Activated CD4-positive, CD25-positive, alpha-beta regulatory T cell (primary cell): ENCODE results near the gene DDX21.
"Not testable (repeated sequence)": the region's sequence is repeated elsewhere in the genome, so short reads cannot be mapped to it uniquely, and the experiment has no call there.

Experiments
- DNase-seq, 4 experiments: peaks; one replicate each; lab custom pipeline; 2025; lab: John Stamatoyannopoulos, UW

The DDX21 gene

DNA sequence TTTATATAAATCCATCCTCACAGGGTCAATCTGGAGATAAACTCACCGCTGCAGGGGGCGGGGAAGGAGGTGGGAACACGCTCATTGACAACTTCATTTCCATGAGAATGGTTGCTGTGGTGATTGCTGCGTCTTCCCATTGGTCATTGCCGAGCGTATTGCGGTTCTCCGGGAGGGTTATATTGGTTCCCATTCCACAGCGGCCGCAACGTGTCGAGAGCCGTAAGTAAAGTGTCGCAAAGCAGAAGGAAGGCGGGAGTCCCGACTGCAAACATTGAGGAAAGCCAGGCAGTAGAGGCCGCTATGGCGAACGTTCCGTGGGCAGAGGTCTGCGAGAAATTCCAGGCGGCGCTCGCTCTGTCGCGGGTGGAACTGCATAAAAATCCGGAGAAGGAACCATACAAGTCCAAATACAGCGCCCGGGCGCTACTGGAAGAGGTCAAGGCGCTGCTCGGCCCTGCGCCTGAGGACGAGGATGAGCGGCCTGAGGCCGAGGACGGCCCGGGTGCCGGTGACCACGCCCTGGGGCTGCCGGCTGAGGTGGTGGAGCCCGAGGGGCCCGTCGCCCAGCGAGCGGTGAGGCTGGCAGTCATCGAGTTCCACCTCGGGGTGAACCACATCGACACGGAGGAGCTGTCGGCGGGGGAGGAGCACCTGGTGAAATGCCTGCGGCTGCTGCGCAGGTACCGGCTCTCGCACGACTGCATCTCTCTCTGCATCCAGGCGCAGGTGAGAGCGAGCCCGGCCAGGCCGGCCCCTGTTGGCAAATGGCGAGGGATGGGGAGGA lies 32.8 kb downstream of the DDX21 start, which contains the start of gene KIFBP:
TSS of gene KIFBP (plus strand) at position 274 of the 787 bp plus-strand sequence. CDS start at position 304, 30 bp downstream.
- DNase-seq, result peak; percentile 37 to 48 (median 44)

GRCh38 chr10:68989317-68989990 lies 33.5 kb downstream of the DDX21 start:
- DNase-seq, result no peak

DNA sequence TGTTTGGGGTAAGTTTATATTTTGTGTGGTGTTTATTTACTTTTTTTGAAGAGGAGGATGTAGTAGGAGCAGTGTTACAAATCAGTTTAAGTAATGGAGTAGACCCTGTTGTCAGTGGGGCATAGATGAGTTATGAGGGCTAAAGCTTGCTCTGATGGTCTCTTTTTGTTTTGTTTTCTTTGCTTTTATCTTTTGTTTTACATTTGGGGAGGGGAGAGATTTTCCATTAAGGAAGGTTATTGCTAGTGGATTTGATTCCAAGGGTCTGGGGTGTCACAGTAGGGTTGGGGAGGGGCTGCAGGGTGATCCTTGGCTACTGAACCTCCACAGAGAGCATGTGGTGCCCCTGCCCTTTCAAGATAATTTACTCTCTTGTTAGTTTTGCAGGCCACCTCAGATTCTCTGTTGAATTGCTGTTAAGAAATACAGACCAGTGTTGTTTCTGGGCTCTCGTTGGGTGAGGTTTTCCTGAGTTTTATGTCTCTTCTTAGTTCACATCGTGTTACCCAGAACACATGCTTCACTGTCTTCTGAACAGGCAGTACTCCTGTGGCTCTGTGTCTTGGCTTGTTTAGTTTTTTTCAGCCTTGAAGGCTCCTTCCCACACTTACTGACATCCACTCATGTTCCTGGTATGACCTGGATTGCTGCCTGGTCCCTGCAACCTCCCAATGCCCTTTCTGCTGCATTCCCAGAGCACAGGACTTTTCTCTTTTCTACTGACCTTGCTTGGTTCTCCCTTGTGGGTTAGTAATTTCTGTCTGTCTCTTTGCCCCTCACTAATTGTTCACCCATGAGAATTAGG lies 36.9 kb downstream of the DDX21 start:
- DNase-seq, result no peak

GRCh38 chr10:68997211-68997610 lies 41.2 kb downstream of the DDX21 start:
- no peak for DNase-seq

DNA sequence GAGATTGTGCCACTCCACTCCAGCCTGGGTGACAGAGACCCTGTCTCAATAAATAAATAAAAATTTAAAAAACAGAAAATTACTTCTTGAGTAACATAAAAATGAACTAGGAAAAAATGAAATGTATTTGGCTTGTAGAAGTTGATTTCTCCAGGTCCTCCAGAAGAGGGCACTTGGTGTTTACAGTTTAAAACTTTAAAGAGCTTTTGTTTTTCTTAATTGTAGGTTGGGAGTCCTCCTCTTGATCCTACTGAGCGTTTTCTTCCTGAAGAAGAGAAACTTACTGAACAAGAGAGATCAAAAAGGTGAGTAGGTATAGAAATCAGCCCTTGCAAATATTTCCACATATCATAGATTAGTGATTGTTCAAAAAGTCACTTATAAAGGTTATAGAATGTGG lies 48.9 kb downstream of the DDX21 start:
- no peak for DNase-seq

GRCh38 chr10:69005704-69006485 lies 49.9 kb downstream of the DDX21 start:
- no peak for DNase-seq

DNA sequence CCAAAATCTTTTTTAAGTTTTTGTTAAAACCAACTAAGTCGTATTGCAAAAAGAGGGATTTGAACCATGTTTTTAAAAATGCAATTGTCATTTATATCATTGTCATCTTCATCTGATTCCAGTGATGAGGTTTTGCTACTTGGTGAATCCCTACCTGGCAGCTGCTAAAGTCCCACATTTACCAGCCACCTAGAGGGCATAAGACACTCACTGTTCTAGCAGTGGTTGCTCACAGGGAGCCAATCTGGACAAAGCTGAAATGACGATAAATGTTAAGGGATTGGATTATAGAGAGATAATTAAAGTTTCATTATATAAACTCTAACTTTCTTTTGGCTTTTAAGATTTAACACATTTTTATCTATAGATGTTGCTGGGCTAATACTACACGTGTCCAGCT lies 51.3 kb downstream of the DDX21 start:
- DNase-seq, result no peak

DNA sequence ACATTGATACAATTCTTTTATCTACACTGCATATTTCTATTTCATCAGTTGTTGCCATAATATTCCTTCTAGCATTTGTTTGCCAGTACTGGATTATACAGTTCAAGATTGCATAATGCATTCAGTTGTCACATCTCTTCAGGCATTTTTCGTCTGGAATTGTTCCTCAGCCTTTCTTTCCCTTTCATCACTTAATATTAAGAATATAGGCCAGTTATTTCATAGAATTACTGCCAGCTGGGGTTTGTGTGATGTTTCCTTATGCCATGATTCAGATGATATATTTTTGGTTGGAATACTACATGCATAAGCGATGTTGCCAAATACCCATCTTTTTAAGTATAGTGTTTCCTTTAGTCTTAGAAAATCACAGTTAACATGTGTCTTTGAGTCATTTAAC lies 53.4 kb downstream of the DDX21 start:
- DNase-seq, result no peak

- DNase-seq, result no peak
These were observed 54.2 kb downstream of the DDX21 start for GRCh38 chr10:69010151-69010640.

DNA sequence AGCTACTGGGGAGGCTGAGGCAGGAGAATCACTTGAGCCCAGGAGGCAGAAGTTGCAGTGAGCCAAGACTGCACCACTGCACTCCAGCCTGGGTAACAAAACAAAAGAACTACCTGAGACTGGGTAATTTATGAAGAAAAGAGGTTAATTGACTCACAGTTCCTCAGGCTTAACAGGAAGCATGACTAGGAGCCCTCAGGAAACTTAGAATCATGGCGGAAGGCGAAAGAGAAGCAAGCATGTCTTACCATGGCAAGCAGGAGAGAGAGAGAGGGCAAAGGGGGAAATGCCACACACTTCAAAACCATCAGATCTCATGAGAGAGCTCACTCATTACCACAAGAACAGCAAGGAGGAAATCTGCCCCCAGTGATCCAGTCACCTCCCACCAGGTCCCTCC lies 56.8 kb downstream of the DDX21 start:
- DNase-seq, result not testable (repeated sequence)

DNA sequence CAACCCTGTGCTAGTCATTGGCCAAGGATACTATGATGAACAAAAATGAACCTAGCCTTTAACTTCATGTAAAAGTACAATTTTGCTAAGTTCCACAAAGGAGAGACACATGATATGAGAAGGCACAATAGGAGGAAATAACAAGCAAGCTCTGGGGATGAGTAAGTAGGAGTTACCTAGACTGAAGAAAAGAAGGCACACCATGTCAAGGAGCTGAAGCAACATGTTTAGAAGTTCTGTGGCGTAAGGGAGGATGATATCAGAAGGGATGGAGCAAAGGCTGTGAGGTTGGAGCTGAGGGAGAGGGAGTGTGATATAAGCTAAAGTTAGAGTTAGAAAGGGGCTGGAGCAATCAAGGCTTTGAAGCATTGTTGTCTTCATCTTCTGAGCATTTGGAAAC lies 58.2 kb downstream of the DDX21 start:
- DNase-seq, result no peak

- DNase-seq, result no peak
These were observed 62.6 kb downstream of the DDX21 start for GRCh38 chr10:69018613-69019012.

DNA sequence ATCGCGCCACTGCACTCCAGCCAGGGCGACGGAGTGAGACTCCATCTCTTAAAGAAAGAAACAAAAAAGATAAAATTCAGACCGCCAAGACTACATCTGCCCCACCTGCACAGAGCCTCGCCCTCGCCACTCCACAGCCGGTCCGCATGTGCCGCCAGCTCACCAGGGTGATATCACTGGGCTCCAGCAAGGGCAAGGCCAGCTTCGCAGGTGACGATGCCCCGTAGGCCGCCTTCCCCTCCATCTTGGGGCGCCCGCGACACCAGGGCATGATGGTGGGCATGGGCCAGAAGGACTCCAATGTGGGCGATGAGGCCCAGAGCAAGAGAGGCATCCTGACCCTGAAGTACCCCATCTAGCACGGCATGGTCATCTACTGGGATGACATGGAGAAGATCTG lies 66.6 kb downstream of the DDX21 start:
- DNase-seq, result no peak

DNA sequence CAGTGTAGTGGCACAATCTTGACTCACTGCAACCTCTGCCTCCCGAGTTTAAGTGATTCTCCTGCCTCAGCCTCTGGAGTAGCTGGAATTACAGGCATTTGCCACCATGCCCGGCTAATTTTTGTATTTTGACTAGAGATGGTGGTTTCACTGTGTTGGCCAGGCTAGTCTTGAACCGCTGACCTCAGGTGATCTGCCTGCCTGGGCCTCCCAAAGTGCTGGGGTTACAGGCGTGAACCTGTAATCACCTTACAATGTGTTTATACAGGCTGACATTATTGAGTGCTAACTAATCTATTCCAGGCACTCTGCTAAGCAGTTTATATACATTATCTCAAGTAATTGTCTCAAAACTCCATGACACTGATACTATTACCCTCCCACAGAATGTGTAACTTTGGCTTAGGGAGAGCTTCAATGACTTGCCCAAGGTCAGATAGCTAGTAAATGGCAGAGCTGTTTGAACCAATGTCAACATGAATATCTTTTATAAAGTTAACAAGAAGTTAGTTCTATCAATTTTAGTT lies 69.5 kb downstream of the DDX21 start:
- no peak for DNase-seq

GRCh38 chr10:69033256-69033655 lies 77.3 kb downstream of the DDX21 start:
- DNase-seq, result no peak
